GM23338 (cell line): ENCODE data around the gene BRSK2.

Experiments
- CREB1 ChIP-seq: fragments of 250-450 bp; sonication (Bioruptor Pico); IDR thresholded peaks from 2 replicates; pipeline ENCODE4 v1.5.0; 2020; ENCODE audit warnings: low read depth, mild to moderate bottlenecking, moderate library complexity
- CTCF ChIP-seq, 2 experiments: fragments of 200-600 bp in 1 of 2; sonication (generic) in 1 of 2; conservative IDR thresholded peaks; 2 replicates each; pipeline versions ENCODE4 v1.5.1 to v1.6.1; 2016 to 2017; ENCODE audit warnings: antibody characterized with exemption in 2 of 2, low read depth in 2 of 2, mild to moderate bottlenecking in 2 of 2, moderate library complexity in 1 of 2
- ETS1 ChIP-seq: IDR thresholded peaks from 2 replicates; pipeline ENCODE4 v1.6.1; 2016; ENCODE audit warnings: antibody characterized with exemption
- EZH2 ChIP-seq: fragments of 200-600 bp; sonication (generic); IDR thresholded peaks from one replicate; pipeline ENCODE4 v1.8.0; 2017; ENCODE audit warnings: antibody characterized with exemption, mild to moderate bottlenecking, low read depth; ENCODE audit not compliant: unreplicated experiment
- EZH2phosphoT487 ChIP-seq: fragments of 200-600 bp; sonication (generic); IDR thresholded peaks from one replicate; pipeline ENCODE4 v1.8.1; 2018; ENCODE audit warnings: antibody characterized with exemption; ENCODE audit not compliant: unreplicated experiment
- NANOG ChIP-seq: IDR thresholded peaks from 2 replicates; pipeline ENCODE4 v1.6.1; 2016; ENCODE audit warnings: antibody characterized with exemption, borderline replicate concordance
- POLR2AphosphoS5 ChIP-seq: IDR thresholded peaks from 2 replicates; pipeline ENCODE4 v1.6.1; 2016; ENCODE audit warnings: antibody characterized with exemption, low read depth
- REST ChIP-seq: IDR thresholded peaks from one replicate; pipeline ENCODE4 v1.6.1; 2018; ENCODE audit warnings: antibody characterized with exemption; ENCODE audit not compliant: unreplicated experiment
- STAT1 ChIP-seq: IDR thresholded peaks from one replicate; pipeline ENCODE4 v1.6.1; 2016; ENCODE audit warnings: antibody characterized with exemption; ENCODE audit not compliant: unreplicated experiment
- ZNF331 ChIP-seq: fragments of 250-450 bp; sonication (Bioruptor Pico); IDR thresholded peaks from 2 replicates; pipeline ENCODE4 v1.5.0; 2020; ENCODE audit warnings: low read depth, mild to moderate bottlenecking, moderate library complexity

GRCh38 chr11:1509626-1510255, 120.0 kb downstream of the BRSK2 start:
- no peak for TF ChIP-seq REST
- TF ChIP-seq EZH2, result no peak
- TF ChIP-seq CTCF (conservative IDR thresholded peaks at IDR 0.05; ENCODE audit: low read depth in 2 of 2), result no peak
- TF ChIP-seq POLR2AphosphoS5, result no peak
- TF ChIP-seq EZH2phosphoT487, result no peak
- TF ChIP-seq CREB1 (CRISPR knock-in tag), result no peak
- no peak for TF ChIP-seq STAT1
- no peak for TF ChIP-seq NANOG
- TF ChIP-seq ZNF331, result no peak
- no peak for TF ChIP-seq ETS1
